ENCODE measurements around the gene NACC2.

Gene NACC2

GRCh38 chr9:136004712-136005111 is 90.4 kb downstream of the NACC2 start:
- DNase-seq (ENCODE audit: extremely low read depth, insufficient read length) = no peak
- no peaks in the 10 kb centered on the region for H3K27me3 ChIP-seq (replicated peaks; ENCODE audit: control insufficient read depth, insufficient read depth, low read length)
- no peaks in the 10 kb centered on the region for H3K36me3 ChIP-seq (ENCODE audit: control insufficient read depth, insufficient read depth, low read length)
- H3K4me3 ChIP-seq (replicated peaks; ENCODE audit: low read depth, low read length) = no peak overlapping the region
- TF ChIP-seq, protein P1, sequence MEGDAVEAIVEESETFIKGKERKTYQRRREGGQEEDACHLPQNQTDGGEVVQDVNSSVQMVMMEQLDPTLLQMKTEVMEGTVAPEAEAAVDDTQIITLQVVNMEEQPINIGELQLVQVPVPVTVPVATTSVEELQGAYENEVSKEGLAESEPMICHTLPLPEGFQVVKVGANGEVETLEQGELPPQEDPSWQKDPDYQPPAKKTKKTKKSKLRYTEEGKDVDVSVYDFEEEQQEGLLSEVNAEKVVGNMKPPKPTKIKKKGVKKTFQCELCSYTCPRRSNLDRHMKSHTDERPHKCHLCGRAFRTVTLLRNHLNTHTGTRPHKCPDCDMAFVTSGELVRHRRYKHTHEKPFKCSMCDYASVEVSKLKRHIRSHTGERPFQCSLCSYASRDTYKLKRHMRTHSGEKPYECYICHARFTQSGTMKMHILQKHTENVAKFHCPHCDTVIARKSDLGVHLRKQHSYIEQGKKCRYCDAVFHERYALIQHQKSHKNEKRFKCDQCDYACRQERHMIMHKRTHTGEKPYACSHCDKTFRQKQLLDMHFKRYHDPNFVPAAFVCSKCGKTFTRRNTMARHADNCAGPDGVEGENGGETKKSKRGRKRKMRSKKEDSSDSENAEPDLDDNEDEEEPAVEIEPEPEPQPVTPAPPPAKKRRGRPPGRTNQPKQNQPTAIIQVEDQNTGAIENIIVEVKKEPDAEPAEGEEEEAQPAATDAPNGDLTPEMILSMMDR (IDR thresholded peaks at IDR 0.05; ENCODE audit: insufficient read depth, low read length, poor library complexity, severe bottlenecking) = no peak

DNA sequence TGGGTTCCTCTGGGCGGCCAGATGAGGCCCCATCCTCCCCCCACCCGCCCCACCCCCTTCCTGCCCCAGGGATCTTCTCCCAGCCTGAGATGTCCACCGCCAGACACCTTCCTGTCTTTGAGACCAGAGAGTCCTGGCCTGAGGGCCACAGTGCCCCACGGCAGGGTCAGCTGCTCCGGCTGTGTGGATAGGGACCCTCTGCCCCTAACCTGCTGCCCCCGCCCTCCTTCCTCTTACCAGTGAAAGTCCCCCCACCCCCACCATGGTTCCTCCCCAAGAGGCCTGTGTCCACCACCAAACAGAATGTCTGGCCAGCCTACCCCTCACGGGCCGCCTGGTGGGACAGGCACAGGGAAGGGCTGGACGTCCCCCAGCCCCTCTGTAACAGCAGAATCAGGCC is 90.9 kb downstream of the NACC2 start:
- TF ChIP-seq, protein P1 (IDR thresholded peaks at IDR 0.05; ENCODE audit: insufficient read depth, low read length, poor library complexity, severe bottlenecking) = no peak
- no peaks in the 10 kb centered on the region for H3K27me3 ChIP-seq (replicated peaks; ENCODE audit: control insufficient read depth, insufficient read depth, low read length)
- no peak for DNase-seq (ENCODE audit: extremely low read depth, insufficient read length)

GRCh38 chr9:136003411-136004218 is 91.5 kb downstream of the NACC2 start:
- H3K27me3 ChIP-seq (replicated peaks; ENCODE audit: control insufficient read depth, insufficient read depth, low read length) = no peaks in the 10 kb centered on the region
- H3K4me3 ChIP-seq (replicated peaks; ENCODE audit: low read depth, low read length) = no peak overlapping the region
- TF ChIP-seq, protein P1 (IDR thresholded peaks at IDR 0.05; ENCODE audit: insufficient read depth, low read length, poor library complexity, severe bottlenecking) = no peak
- no peaks in the 10 kb centered on the region for H3K36me3 ChIP-seq (ENCODE audit: control insufficient read depth, insufficient read depth, low read length)
- DNase-seq (ENCODE audit: extremely low read depth, insufficient read length) = no peak

More for the DNA sequence above, 90.9 kb downstream of the NACC2 start:
- H3K4me3 ChIP-seq (replicated peaks; ENCODE audit: low read depth, low read length) = no peak overlapping the region
- no peaks in the 10 kb centered on the region for H3K36me3 ChIP-seq (ENCODE audit: control insufficient read depth, insufficient read depth, low read length)

GRCh38 chr9:136002881-136003280 is 92.2 kb downstream of the NACC2 start:
- DNase-seq (ENCODE audit: extremely low read depth, insufficient read length) = no peak
- H3K4me3 ChIP-seq (replicated peaks; ENCODE audit: low read depth, low read length) = no peak overlapping the region
- no peaks in the 10 kb centered on the region for H3K36me3 ChIP-seq (ENCODE audit: control insufficient read depth, insufficient read depth, low read length)
- TF ChIP-seq, protein P1 (IDR thresholded peaks at IDR 0.05; ENCODE audit: insufficient read depth, low read length, poor library complexity, severe bottlenecking) = no peak
- H3K27me3 ChIP-seq (replicated peaks; ENCODE audit: control insufficient read depth, insufficient read depth, low read length) = no peaks in the 10 kb centered on the region

GRCh38 chr9:136002215-136002614 is 92.9 kb downstream of the NACC2 start:
- DNase-seq (ENCODE audit: extremely low read depth, insufficient read length) = no peak
- H3K27me3 ChIP-seq (replicated peaks; ENCODE audit: control insufficient read depth, insufficient read depth, low read length) = no peaks in the 10 kb centered on the region
- no peak overlapping the region for H3K4me3 ChIP-seq (replicated peaks; ENCODE audit: low read depth, low read length)
- no peaks in the 10 kb centered on the region for H3K36me3 ChIP-seq (ENCODE audit: control insufficient read depth, insufficient read depth, low read length)
- TF ChIP-seq, protein P1 (IDR thresholded peaks at IDR 0.05; ENCODE audit: insufficient read depth, low read length, poor library complexity, severe bottlenecking) = no peak

Measured in GM06990 (cell line).